Liver (tissue), 9 donors: Measurements from ENCODE around the gene SNAPC2. TPM values are rescaled to one million over a fixed set of nuclear protein-coding genes. Genes with fewer than 3 reads are reported as not detected.

Experiments
- DNase-seq: peaks from one replicate; pipeline ENCODE4 v3.0.0-alpha.2; 2017; ENCODE audit warnings: low spot score
- H3K27ac ChIP-seq, 2 donors: one replicate each; pipeline ENCODE4 v1.7.0; 2013; ENCODE audit warnings: inconsistent platforms in 2 of 2, low read length in 2 of 2, control low read depth in 1 of 2, low read depth in 1 of 2, mild to moderate bottlenecking in 1 of 2
- H3K27me3 ChIP-seq, 4 donors: one replicate each; pipeline versions ENCODE4 v1.6.1 to v1.7.0; 2013; ENCODE audit warnings: low read length in 3 of 4, inconsistent platforms in 1 of 4, mild to moderate bottlenecking in 1 of 4, moderate library complexity in 1 of 4; ENCODE audit not compliant: control insufficient read depth in 4 of 4, insufficient read depth in 4 of 4
- H3K36me3 ChIP-seq, 4 donors: one replicate each; pipeline versions ENCODE4 v1.6.1 to v1.7.0; 2013; ENCODE audit warnings: low read length in 3 of 4, mild to moderate bottlenecking in 3 of 4, low read depth in 1 of 4, moderate library complexity in 1 of 4; ENCODE audit not compliant: control insufficient read depth in 4 of 4, insufficient read depth in 3 of 4
- H3K4me1 ChIP-seq, 4 donors: one replicate each; pipeline versions ENCODE4 v1.6.1 to v1.7.0; 2013; ENCODE audit warnings: low read length in 3 of 4, mild to moderate bottlenecking in 3 of 4, moderate library complexity in 1 of 4; ENCODE audit not compliant: control insufficient read depth in 4 of 4, insufficient read depth in 4 of 4
- H3K4me3 ChIP-seq, 3 donors: one replicate each; pipeline versions ENCODE4 v1.6.1 to v1.7.0; 2013; ENCODE audit warnings: low read length in 3 of 3, control low read depth in 1 of 3, low read depth in 1 of 3, mild to moderate bottlenecking in 1 of 3
- H3K9ac ChIP-seq, 2 donors: one replicate each; pipeline ENCODE4 v1.7.0; 2013; ENCODE audit warnings: low read length in 2 of 2, mild to moderate bottlenecking in 2 of 2, moderate library complexity in 2 of 2, control low read depth in 1 of 2, low read depth in 1 of 2
- H3K9me3 ChIP-seq, 4 donors: one replicate each; pipeline versions ENCODE4 v1.6.1 to v1.7.0; 2013; ENCODE audit warnings: low read length in 3 of 4; ENCODE audit not compliant: control insufficient read depth in 4 of 4
- CTCF ChIP-seq: fragments of 150-350 bp; IDR thresholded peaks from 2 replicates; pipeline ENCODE4 v1.5.1; 2017; ENCODE audit warnings: improper control_type of control experiment, low read depth, low read length; ENCODE audit not compliant: missing input control
- EGR1 ChIP-seq, 2 donors: IDR thresholded peaks; 2 replicates each; pipeline ENCODE4 v1.6.1; 2016 to 2018; ENCODE audit warnings: antibody characterized with exemption in 2 of 2, low read depth in 2 of 2
- FOXA1 ChIP-seq: IDR thresholded peaks from 2 replicates; pipeline ENCODE4 v1.6.1; 2016; ENCODE audit warnings: antibody characterized with exemption
- FOXA2 ChIP-seq: IDR thresholded peaks from 2 replicates; pipeline ENCODE4 v1.6.1; 2016; ENCODE audit warnings: antibody characterized with exemption
- HNF4A ChIP-seq, 2 donors: conservative IDR thresholded peaks; 2 replicates each; pipeline ENCODE4 v1.6.1; 2016; ENCODE audit warnings: antibody characterized with exemption in 2 of 2, mild to moderate bottlenecking in 2 of 2
- HNF4G ChIP-seq: IDR thresholded peaks from 2 replicates; pipeline ENCODE4 v1.6.1; 2016; ENCODE audit warnings: antibody characterized with exemption
- JUND ChIP-seq, 2 donors: IDR thresholded peaks; 2 replicates each; pipeline ENCODE4 v1.6.1; 2016; ENCODE audit warnings: antibody characterized with exemption in 2 of 2
- MAX ChIP-seq: IDR thresholded peaks from 2 replicates; pipeline ENCODE4 v1.6.1; 2016; ENCODE audit warnings: antibody characterized with exemption
- NR2F2 ChIP-seq: IDR thresholded peaks from 2 replicates; pipeline ENCODE4 v1.6.1; 2016; ENCODE audit warnings: antibody characterized with exemption
- RAD21 ChIP-seq, 2 donors: IDR thresholded peaks; 2 replicates each; pipeline ENCODE4 v1.6.1; 2016; ENCODE audit warnings: antibody characterized with exemption in 2 of 2, mild to moderate bottlenecking in 2 of 2
- RXRA ChIP-seq, 2 donors: IDR thresholded peaks; 2 replicates each; pipeline ENCODE4 v1.6.1; 2017 to 2018; ENCODE audit warnings: antibody characterized with exemption in 2 of 2, mild to moderate bottlenecking in 1 of 2
- SP1 ChIP-seq: IDR thresholded peaks from 2 replicates; pipeline ENCODE4 v1.6.1; 2018; ENCODE audit warnings: antibody characterized with exemption, mild to moderate bottlenecking
- TAF1 ChIP-seq: conservative IDR thresholded peaks from 2 replicates; pipeline ENCODE4 v1.6.1; 2016; ENCODE audit warnings: antibody characterized with exemption, mild to moderate bottlenecking
- YY1 ChIP-seq: IDR thresholded peaks from 2 replicates; pipeline ENCODE4 v1.6.1; 2016; ENCODE audit warnings: antibody characterized with exemption, mild to moderate bottlenecking
- WGBS: extraction: QIAGEN DNeasy Blood & Tissue Kit; methylation state at CpG from one replicate; pipeline ENCODE4 v1.1.7; 2013; 5-methylcytosine and 5-hydroxymethylcytosine counted together
- polyA plus RNA-seq, 2 donors: library from polyadenylated mRNA; stranded (reverse) in 1 of 2; unstranded in 1 of 2; fragments of 200-250 nt in 1 of 2; fragments of >200 nt in 1 of 2; fragmentation: Nextera tagmentation in 1 of 2; extraction: Ambion mirVana in 1 of 2; gene quantifications; one replicate each; pipeline versions ENCODE4 v1.2.1 to v1.2.3, GENCODE V29; 2013 to 2015
- total RNA-seq, 2 donors: library from RNA; depleted of rRNA; stranded (reverse); fragments of >200 nt; gene quantifications; one replicate each; pipeline ENCODE4 v1.2.3, GENCODE V29; 2014
- TF ChIP-seq, protein P1 (sequence below): IDR thresholded peaks from 2 replicates; pipeline ENCODE4 v1.6.1; 2016; ENCODE audit warnings: antibody characterized with exemption
- TF ChIP-seq, protein P2 (sequence below): IDR thresholded peaks from 2 replicates; pipeline ENCODE4 v1.6.1; 2016; ENCODE audit warnings: antibody characterized with exemption, mild to moderate bottlenecking
- donor health status: healthy.
- donor health status: healthy.
- donor health status: healthy.
- donor health status: healthy.
- donor health status: healthy.

SNAPC2 gene
- total and polyA plus RNA-seq, 4 donors = 2.8 to 7.1 (median 3.3) TPM

- no peaks in the 10 kb centered on the region for H3K36me3 ChIP-seq
- 95% methylated on average over 7 of the region's 7 CpGs for WGBS
- DNase-seq = no peak
- no peak overlapping the region for H3K27ac ChIP-seq
- H3K9ac ChIP-seq = no peak overlapping the region
- no peak for TF ChIP-seq JUND (IDR thresholded peaks at IDR 0.05)
- no peak for TF ChIP-seq CTCF
- TF ChIP-seq EGR1 (IDR thresholded peaks at IDR 0.05; ENCODE audit: low read depth in 2 of 2) = no peak
- TF ChIP-seq RAD21 (IDR thresholded peaks at IDR 0.05) = no peak
- H3K9me3 ChIP-seq = no peaks in the 10 kb centered on the region
- H3K4me3 ChIP-seq = no peak overlapping the region
- H3K4me1 ChIP-seq = peaks cover 9 to 42% (median 28%) of the 10 kb centered on the region in 4 donors
- H3K27me3 ChIP-seq = no peaks in the 10 kb centered on the region
These were observed 18.8 kb upstream of the SNAPC2 start for GRCh38 chr19:7901337-7901736.

DNA sequence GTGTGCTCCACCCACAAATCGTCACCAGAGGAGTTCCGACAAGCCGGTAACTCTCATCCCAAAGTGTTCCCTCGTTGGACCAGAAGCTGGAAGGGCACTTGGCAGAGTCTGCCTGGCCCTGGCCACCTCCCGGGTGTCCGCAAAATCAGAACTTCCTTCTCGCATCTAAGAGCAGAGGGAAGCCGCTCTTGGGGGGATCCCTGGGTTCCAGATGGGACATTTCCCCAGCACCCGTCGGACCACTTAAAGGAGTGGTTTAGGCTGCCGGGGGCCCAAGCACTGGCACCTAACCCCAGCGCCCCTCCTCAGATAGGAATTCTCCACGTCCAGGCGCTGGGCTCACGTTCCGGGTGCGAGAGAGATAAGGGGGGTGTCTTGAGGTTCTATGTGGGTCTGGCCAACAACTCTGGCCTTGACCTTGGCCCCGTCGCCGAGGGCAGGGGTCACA is 17.3 kb upstream of the SNAPC2 start:
- Histone ChIP-seq H3K9ac (peak overlapping the region; percentile 10 to 63), H3K36me3 (peaks cover 0 to 1% (median 0%) of the 10 kb centered on the region in 4 donors), H3K27ac (peak overlapping the region; percentile 82 to 90), H3K4me1 (peaks cover 8 to 37% (median 22%) of the 10 kb centered on the region in 4 donors), H3K27me3 (no peaks in the 10 kb centered on the region), H3K4me3 (peak overlapping the region; percentile 65 to 75 (median 65)), H3K9me3 (no peaks in the 10 kb centered on the region)
- TF ChIP-seq HNF4A (conservative IDR thresholded peaks at IDR 0.05) (peak in 1 of 2 donors; percentile 34), RXRA (IDR thresholded peaks at IDR 0.05) (peak in 1 of 2 donors; percentile 75), NR2F2 (peak; percentile 91), FOXA1 (no peak)
- no peak for DNase-seq
- WGBS = 9% methylated on average over 20 of the region's 20 CpGs

- H3K4me1 ChIP-seq = peaks cover 8 to 35% (median 21%) of the 10 kb centered on the region in 4 donors
- H3K4me3 ChIP-seq = peak within 1 kb of the TSS; percentile 78 to 89 (median 85)
- H3K36me3 ChIP-seq = peaks cover 0 to 1% (median 0%) of the 10 kb centered on the region in 4 donors
- peak; percentile 100 for DNase-seq
- peak within 1 kb of the TSS; percentile 82 to 90 for H3K27ac ChIP-seq
- H3K27me3 ChIP-seq = no peaks in the 10 kb centered on the region
- H3K9me3 ChIP-seq = no peaks in the 10 kb centered on the region
- under 1% methylated on average over 89 of the region's 89 CpGs for WGBS
- peak within 1 kb of the TSS; percentile 26 to 96 for H3K9ac ChIP-seq
- TF ChIP-seq TAF1 = no peak
- TF ChIP-seq, protein P1, sequence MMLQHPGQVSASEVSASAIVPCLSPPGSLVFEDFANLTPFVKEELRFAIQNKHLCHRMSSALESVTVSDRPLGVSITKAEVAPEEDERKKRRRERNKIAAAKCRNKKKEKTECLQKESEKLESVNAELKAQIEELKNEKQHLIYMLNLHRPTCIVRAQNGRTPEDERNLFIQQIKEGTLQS = no peak
- peak; percentile 63 for TF ChIP-seq SP1
- TF ChIP-seq NR2F2 = no peak
- peak in 1 of 2 donors; percentile 1 for TF ChIP-seq HNF4A (conservative IDR thresholded peaks at IDR 0.05)
- TF ChIP-seq EGR1 (IDR thresholded peaks at IDR 0.05; ENCODE audit: low read depth in 2 of 2) = peak in 1 of 2 donors; percentile 31
- TF ChIP-seq FOXA2 = no peak
- TF ChIP-seq MAX = peak; percentile 99
- TF ChIP-seq FOXA1 = no peak
- TF ChIP-seq HNF4G = no peak
- TF ChIP-seq, protein P2, sequence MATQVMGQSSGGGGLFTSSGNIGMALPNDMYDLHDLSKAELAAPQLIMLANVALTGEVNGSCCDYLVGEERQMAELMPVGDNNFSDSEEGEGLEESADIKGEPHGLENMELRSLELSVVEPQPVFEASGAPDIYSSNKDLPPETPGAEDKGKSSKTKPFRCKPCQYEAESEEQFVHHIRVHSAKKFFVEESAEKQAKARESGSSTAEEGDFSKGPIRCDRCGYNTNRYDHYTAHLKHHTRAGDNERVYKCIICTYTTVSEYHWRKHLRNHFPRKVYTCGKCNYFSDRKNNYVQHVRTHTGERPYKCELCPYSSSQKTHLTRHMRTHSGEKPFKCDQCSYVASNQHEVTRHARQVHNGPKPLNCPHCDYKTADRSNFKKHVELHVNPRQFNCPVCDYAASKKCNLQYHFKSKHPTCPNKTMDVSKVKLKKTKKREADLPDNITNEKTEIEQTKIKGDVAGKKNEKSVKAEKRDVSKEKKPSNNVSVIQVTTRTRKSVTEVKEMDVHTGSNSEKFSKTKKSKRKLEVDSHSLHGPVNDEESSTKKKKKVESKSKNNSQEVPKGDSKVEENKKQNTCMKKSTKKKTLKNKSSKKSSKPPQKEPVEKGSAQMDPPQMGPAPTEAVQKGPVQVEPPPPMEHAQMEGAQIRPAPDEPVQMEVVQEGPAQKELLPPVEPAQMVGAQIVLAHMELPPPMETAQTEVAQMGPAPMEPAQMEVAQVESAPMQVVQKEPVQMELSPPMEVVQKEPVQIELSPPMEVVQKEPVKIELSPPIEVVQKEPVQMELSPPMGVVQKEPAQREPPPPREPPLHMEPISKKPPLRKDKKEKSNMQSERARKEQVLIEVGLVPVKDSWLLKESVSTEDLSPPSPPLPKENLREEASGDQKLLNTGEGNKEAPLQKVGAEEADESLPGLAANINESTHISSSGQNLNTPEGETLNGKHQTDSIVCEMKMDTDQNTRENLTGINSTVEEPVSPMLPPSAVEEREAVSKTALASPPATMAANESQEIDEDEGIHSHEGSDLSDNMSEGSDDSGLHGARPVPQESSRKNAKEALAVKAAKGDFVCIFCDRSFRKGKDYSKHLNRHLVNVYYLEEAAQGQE = peak; percentile 26
- TF ChIP-seq CTCF = peak; percentile 30
- TF ChIP-seq YY1 = peak; percentile 80
- TF ChIP-seq RAD21 (IDR thresholded peaks at IDR 0.05) = peak in 1 of 2 donors; percentile 56
- TF ChIP-seq RXRA (IDR thresholded peaks at IDR 0.05) = peak in 1 of 2 donors; percentile 28
These were observed 16.7 kb upstream of the SNAPC2 start, which contains the start of gene MAP2K7 for GRCh38 chr19:7903244-7904073. Gene MAP2K7 (plus strand): TSS chr19:7903877. CDS start chr19:7903945, 68 bp downstream.
